Measurements from ENCODE around the gene GFAP. TPM values are rescaled to one million over a fixed set of nuclear protein-coding genes. Genes with fewer than 3 reads are reported as not detected.

Gene GFAP
- total and polyA plus RNA-seq, 12 donors = 0.39 to 9.1 (median 1.4) TPM; not detected in 1

DNA sequence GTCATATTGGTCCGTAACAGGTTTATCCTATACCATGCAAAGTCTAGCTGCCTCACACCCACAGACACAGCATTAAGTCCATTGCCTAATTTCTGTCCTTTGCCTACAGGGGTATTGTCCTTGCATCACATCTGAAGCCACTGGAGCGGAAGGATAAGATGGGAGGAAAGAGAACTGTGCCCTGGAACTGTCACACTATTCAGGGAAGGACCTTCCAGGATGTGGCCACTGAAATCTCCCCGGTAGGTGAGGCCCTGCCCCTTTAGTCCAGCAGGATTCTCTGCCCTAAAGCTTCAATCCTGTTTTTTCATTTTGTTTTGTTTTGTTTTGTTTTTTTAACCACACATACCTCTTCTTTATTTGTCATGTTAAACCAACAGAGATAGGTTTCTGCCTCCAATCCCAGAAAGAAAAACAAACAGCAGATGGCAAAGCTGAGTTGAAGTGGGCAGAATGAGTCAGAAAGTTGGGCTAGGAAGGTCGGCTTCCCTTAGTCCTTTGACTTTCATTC is 13.8 kb downstream of the GFAP start:
- Histone ChIP-seq H3K9me3 (replicated peaks in 1 of 3) (no peaks in the 10 kb centered on the region), H3K4me3 (no peak overlapping the region), H3K27ac (peak overlapping the region in 4 of 5 donors; percentile 63 to 97 (median 83)), H3K4me1 (replicated peaks in 1 of 2) (peaks cover 24 to 34% of the 10 kb centered on the region in 2 donors), H3K36me3 (replicated peaks in 1 of 2) (no peaks in the 10 kb centered on the region), H3K27me3 (no peaks in the 10 kb centered on the region)
- peak in 3 of 7 donors; percentile 22 to 42 (median 34) for DNase-seq
- TF ChIP-seq, protein P1, sequence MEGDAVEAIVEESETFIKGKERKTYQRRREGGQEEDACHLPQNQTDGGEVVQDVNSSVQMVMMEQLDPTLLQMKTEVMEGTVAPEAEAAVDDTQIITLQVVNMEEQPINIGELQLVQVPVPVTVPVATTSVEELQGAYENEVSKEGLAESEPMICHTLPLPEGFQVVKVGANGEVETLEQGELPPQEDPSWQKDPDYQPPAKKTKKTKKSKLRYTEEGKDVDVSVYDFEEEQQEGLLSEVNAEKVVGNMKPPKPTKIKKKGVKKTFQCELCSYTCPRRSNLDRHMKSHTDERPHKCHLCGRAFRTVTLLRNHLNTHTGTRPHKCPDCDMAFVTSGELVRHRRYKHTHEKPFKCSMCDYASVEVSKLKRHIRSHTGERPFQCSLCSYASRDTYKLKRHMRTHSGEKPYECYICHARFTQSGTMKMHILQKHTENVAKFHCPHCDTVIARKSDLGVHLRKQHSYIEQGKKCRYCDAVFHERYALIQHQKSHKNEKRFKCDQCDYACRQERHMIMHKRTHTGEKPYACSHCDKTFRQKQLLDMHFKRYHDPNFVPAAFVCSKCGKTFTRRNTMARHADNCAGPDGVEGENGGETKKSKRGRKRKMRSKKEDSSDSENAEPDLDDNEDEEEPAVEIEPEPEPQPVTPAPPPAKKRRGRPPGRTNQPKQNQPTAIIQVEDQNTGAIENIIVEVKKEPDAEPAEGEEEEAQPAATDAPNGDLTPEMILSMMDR (IDR thresholded peaks at IDR 0.05) = peak in 3 of 6 experiments; percentile 6 to 21 (median 19)
- no peak for TF ChIP-seq POLR2A (IDR thresholded peaks at IDR 0.05)
- intact Hi-C loops (cut with DNase I) = no loop called here
- WGBS, 4 donors = 42 to 54% (median 52%) methylated on average over 4 of the region's 4 CpGs

- WGBS, 4 donors = 6 to 20% (median 11%) methylated on average over 3 of the region's 3 CpGs
- H3K9me3 ChIP-seq (replicated peaks in 1 of 3) = no peaks in the 10 kb centered on the region
- no peaks in the 10 kb centered on the region for H3K36me3 ChIP-seq (replicated peaks in 1 of 2)
- intact Hi-C loops (cut with DNase I) = no loop called here
- H3K27me3 ChIP-seq = no peaks in the 10 kb centered on the region
- peak in 1 of 2 donors; percentile 76 for TF ChIP-seq POLR2A (IDR thresholded peaks at IDR 0.05)
- TF ChIP-seq, protein P1 (IDR thresholded peaks at IDR 0.05) = no peak
- peak overlapping the region; percentile 55 to 97 (median 70) for H3K27ac ChIP-seq
- peak; percentile 76 to 91 (median 87) for DNase-seq
- no peak overlapping the region for H3K4me3 ChIP-seq
- H3K4me1 ChIP-seq (replicated peaks in 1 of 2) = peaks cover 24 to 34% of the 10 kb centered on the region in 2 donors
Measured at GRCh38 chr17:44900894-44901293, 14.4 kb downstream of the GFAP start.

GRCh38 chr17:44899074-44899782 is 16.1 kb downstream of the GFAP start, which contains the start of gene EFTUD2:
Gene EFTUD2 (minus strand): TSS chr17:44899445. CDS start chr17:44894521, 4,924 bp downstream.
- H3K27ac ChIP-seq = peak within 1 kb of the TSS; percentile 95 to 99 (median 97)
- H3K36me3 ChIP-seq (replicated peaks in 1 of 2) = peaks cover 0 to 3% of the 10 kb centered on the region in 2 donors
- no peaks in the 10 kb centered on the region for H3K27me3 ChIP-seq
- TF ChIP-seq, protein P1 (IDR thresholded peaks at IDR 0.05) = peak in 3 of 6 experiments; percentile 7 to 33 (median 25)
- peak in 1 of 2 donors; percentile 46 for TF ChIP-seq POLR2A (IDR thresholded peaks at IDR 0.05)
- peaks cover 24 to 34% of the 10 kb centered on the region in 2 donors for H3K4me1 ChIP-seq (replicated peaks in 1 of 2)
- intact Hi-C loops (cut with DNase I) = no loop called here
- H3K4me3 ChIP-seq = peak within 1 kb of the TSS; percentile 4 to 93 (median 74)
- H3K9me3 ChIP-seq (replicated peaks in 1 of 3) = no peaks in the 10 kb centered on the region
- 0% methylated on average over 23 to 54 of the region's 54 CpGs for WGBS, 4 donors
- DNase-seq = peak; percentile 89 to 95 (median 92)

- WGBS, 4 donors = 0 to 1% (median 0%) methylated on average over 7 of the region's 7 CpGs
- Histone ChIP-seq H3K36me3 (replicated peaks in 1 of 2) (peaks cover 0 to 8% of the 10 kb centered on the region in 2 donors), H3K27ac (peak overlapping the region; percentile 95 to 99 (median 97)), H3K9me3 (replicated peaks in 1 of 3) (no peaks in the 10 kb centered on the region), H3K27me3 (no peaks in the 10 kb centered on the region), H3K4me3 (peak overlapping the region; percentile 4 to 93 (median 74)), H3K4me1 (replicated peaks in 1 of 2) (peaks cover 24 to 34% of the 10 kb centered on the region in 2 donors)
- TF ChIP-seq POLR2A (IDR thresholded peaks at IDR 0.05) = no peak
- TF ChIP-seq, protein P1 (IDR thresholded peaks at IDR 0.05) = no peak
- intact Hi-C loops (cut with DNase I) = no loop called here
- DNase-seq = peak in 3 of 7 donors; percentile 41 to 57 (median 51)
Measured at GRCh38 chr17:44898768-44899073, 16.6 kb downstream of the GFAP start.
